ENCODE measurements around the gene MATN1.

Gene MATN1

GRCh38 chr1:30750731-30751291 is 27.4 kb upstream of the MATN1 start:
- no peaks in the 10 kb centered on the region for H3K36me3 ChIP-seq
- no peak for DNase-seq
- no peaks in the 10 kb centered on the region for H3K27me3 ChIP-seq (ENCODE audit: insufficient read depth, low read depth, severe bottlenecking)
- H3K27ac ChIP-seq = peak overlapping the region; percentile 14
- H3K9me3 ChIP-seq (ENCODE audit: severe bottlenecking) = no peaks in the 10 kb centered on the region
- H3K4me3 ChIP-seq (ENCODE audit: low read depth, low read length) = no peak overlapping the region
- TF ChIP-seq, protein P1, sequence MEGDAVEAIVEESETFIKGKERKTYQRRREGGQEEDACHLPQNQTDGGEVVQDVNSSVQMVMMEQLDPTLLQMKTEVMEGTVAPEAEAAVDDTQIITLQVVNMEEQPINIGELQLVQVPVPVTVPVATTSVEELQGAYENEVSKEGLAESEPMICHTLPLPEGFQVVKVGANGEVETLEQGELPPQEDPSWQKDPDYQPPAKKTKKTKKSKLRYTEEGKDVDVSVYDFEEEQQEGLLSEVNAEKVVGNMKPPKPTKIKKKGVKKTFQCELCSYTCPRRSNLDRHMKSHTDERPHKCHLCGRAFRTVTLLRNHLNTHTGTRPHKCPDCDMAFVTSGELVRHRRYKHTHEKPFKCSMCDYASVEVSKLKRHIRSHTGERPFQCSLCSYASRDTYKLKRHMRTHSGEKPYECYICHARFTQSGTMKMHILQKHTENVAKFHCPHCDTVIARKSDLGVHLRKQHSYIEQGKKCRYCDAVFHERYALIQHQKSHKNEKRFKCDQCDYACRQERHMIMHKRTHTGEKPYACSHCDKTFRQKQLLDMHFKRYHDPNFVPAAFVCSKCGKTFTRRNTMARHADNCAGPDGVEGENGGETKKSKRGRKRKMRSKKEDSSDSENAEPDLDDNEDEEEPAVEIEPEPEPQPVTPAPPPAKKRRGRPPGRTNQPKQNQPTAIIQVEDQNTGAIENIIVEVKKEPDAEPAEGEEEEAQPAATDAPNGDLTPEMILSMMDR (IDR thresholded peaks at IDR 0.05; ENCODE audit: low read depth, low read length) = no peak

GRCh38 chr1:30749691-30750583 is 26.6 kb upstream of the MATN1 start:
- TF ChIP-seq, protein P1 (IDR thresholded peaks at IDR 0.05; ENCODE audit: low read depth, low read length) = no peak
- no peaks in the 10 kb centered on the region for H3K9me3 ChIP-seq (ENCODE audit: severe bottlenecking)
- H3K4me3 ChIP-seq (ENCODE audit: low read depth, low read length) = no peak overlapping the region
- peak overlapping the region; percentile 94 for H3K27ac ChIP-seq
- no peaks in the 10 kb centered on the region for H3K36me3 ChIP-seq
- H3K27me3 ChIP-seq (ENCODE audit: insufficient read depth, low read depth, severe bottlenecking) = no peaks in the 10 kb centered on the region
- DNase-seq = no peak

DNA sequence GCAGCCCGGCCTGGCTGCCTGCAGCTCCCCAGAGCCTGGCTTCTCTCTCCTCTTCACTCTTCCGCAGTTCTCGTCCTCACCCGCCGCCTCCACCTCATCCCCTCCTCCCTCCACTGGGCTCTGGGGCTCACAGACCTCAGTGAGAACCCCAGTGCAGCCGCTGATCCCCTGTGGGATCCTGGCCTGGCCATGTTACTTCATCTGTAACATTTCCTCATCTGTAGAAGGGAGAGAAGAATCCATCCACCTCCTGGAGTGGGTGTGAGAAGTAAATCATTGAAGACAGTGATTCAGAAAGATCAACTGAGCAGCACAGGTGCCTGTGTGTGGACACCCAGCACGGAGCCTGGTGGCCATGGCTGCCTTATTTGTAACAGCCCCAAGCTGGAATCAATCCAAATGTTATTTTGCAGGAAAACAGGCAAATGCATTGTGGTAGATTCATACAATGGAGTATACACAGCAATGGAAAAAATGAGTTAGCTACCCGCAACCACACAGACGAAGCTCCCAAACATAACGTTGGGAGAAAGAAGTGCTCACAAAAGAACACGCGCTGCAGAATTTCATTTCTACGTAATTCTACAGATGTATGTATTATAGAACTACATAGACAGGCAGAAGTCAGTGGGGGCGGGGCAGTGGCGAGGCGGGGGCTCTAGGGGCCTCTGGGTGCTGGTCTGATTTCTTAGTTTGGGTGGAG is 25.5 kb upstream of the MATN1 start:
- H3K27ac ChIP-seq = peak overlapping the region; percentile 94
- no peaks in the 10 kb centered on the region for H3K36me3 ChIP-seq
- no peaks in the 10 kb centered on the region for H3K9me3 ChIP-seq (ENCODE audit: severe bottlenecking)
- DNase-seq = peak; percentile 59
- H3K4me3 ChIP-seq (ENCODE audit: low read depth, low read length) = no peak overlapping the region
- H3K27me3 ChIP-seq (ENCODE audit: insufficient read depth, low read depth, severe bottlenecking) = no peaks in the 10 kb centered on the region
- TF ChIP-seq, protein P1 (IDR thresholded peaks at IDR 0.05; ENCODE audit: low read depth, low read length) = no peak

DNA sequence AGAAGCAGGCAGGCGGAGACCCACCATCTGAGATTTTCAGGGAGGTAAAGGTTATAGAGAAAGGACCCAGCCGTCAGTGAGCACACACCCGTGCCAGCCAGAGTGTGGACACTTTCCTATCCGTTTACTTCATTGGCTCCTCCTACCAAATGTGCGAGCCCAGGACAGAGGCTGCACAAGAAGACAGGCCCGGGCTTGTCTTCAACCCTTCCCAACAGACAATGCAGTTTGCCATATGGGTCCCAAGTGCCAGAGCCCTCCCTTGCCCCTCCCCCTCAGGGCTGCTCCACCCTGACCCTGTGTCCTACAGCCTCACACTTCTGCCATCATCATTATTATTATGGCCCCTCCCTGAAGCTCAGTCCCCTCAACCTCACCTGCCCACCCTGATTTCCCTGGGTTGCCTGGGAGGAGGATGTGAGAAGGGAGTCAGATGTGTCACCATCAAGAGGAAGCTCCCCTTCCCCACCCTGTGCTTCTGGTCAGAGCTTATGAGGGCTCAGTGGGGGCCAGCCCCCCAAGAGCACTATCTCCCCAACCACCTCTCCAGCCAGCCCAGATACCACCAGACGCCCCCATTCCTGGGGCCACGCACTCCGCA is 24.8 kb upstream of the MATN1 start:
- peak overlapping the region; percentile 94 for H3K27ac ChIP-seq
- no peaks in the 10 kb centered on the region for H3K27me3 ChIP-seq (ENCODE audit: insufficient read depth, low read depth, severe bottlenecking)
- H3K9me3 ChIP-seq (ENCODE audit: severe bottlenecking) = no peaks in the 10 kb centered on the region
- TF ChIP-seq, protein P1 (IDR thresholded peaks at IDR 0.05; ENCODE audit: low read depth, low read length) = no peak
- no peaks in the 10 kb centered on the region for H3K36me3 ChIP-seq
- peak; percentile 96 for DNase-seq
- H3K4me3 ChIP-seq (ENCODE audit: low read depth, low read length) = no peak overlapping the region

- TF ChIP-seq, protein P1 (IDR thresholded peaks at IDR 0.05; ENCODE audit: low read depth, low read length) = no peak
- no peak for DNase-seq
- no peaks in the 10 kb centered on the region for H3K9me3 ChIP-seq (ENCODE audit: severe bottlenecking)
Observed at GRCh38 chr1:30747033-30748008, 23.9 kb upstream of the MATN1 start.

More at GRCh38 chr1:30747033-30748008, 23.9 kb upstream of the MATN1 start:
- H3K27ac ChIP-seq = peak overlapping the region; percentile 94
- H3K27me3 ChIP-seq (ENCODE audit: insufficient read depth, low read depth, severe bottlenecking) = no peaks in the 10 kb centered on the region
- no peaks in the 10 kb centered on the region for H3K36me3 ChIP-seq
- no peak overlapping the region for H3K4me3 ChIP-seq (ENCODE audit: low read depth, low read length)

Data from WERI-Rb-1 (cell line).